GM10248 (cell line): ENCODE measurements around the gene FAM180B.

Experiments used
- CTCF ChIA-PET: fragments of 300-600 bp; sonication (Branson Sonifier 250); formaldehyde crosslinking; extraction: SDS; loops from one replicate; lab custom pipeline; 2021; ENCODE audit warnings: antibody characterized with exemption; lab: Yijun Ruan, JAX
- POLR2A ChIA-PET: fragments of 350-650 bp; sonication (Branson Sonifier 250); formaldehyde crosslinking; extraction: SDS; loops from one replicate; lab custom pipeline; 2020; ENCODE audit warnings: antibody characterized with exemption; lab: Yijun Ruan, JAX
- DNase-seq: peaks from one replicate; pipeline ENCODE4 v3.0.0; 2012; ENCODE audit errors: extremely low spot score
- CTCF ChIP-seq: IDR thresholded peaks from 2 replicates; pipeline ENCODE4 v1.5.1; 2012; ENCODE audit warnings: mild to moderate bottlenecking, low read depth; ENCODE audit errors: extremely low read depth, missing control alignments, control extremely low read depth

Gene FAM180B

GRCh38 chr11:47611348-47611794, 24.9 kb downstream of the FAM180B start:
- DNase-seq = no peak
- TF ChIP-seq CTCF = no peak
- POLR2A ChIA-PET = no interaction called here
- CTCF ChIA-PET = no interaction called here

- TF ChIP-seq CTCF = no peak
- ChIA-PET CTCF (no interaction called here), POLR2A (interaction anchor here (0.6 kb wide), 1 partner anchor 12 kb away, joined by 4 read pairs; no protein-coding TSS in a partner anchor)
- no peak for DNase-seq
Observed at GRCh38 chr11:47615249-47615648, 28.8 kb downstream of the FAM180B start.

- DNase-seq = peak; percentile 49
- TF ChIP-seq CTCF = peak; percentile 77
- ChIA-PET CTCF (interaction anchor here (0.6 to 2.2 kb wide), 20 partner anchors 8 to 439 kb away, joined by 3 to 10 read pairs (median 4); no protein-coding TSS in a partner anchor), POLR2A (interaction anchor here (0.5 kb wide), 1 partner anchor 287 kb away, joined by 3 read pairs; no protein-coding TSS in a partner anchor)
Observed at GRCh38 chr11:47616726-47617416, 30.4 kb downstream of the FAM180B start.

- no peak for DNase-seq
- no peak for TF ChIP-seq CTCF
- ChIA-PET POLR2A (interaction anchor here (0.5 kb wide), 1 partner anchor 288 kb away, joined by 3 read pairs; no protein-coding TSS in a partner anchor), CTCF (interaction anchor here (0.6 to 2.2 kb wide), 17 partner anchors 8 to 439 kb away, joined by 3 to 10 read pairs (median 4); no protein-coding TSS in a partner anchor)
Observed at GRCh38 chr11:47617417-47617809, 30.9 kb downstream of the FAM180B start.

- DNase-seq = no peak
- CTCF ChIA-PET = interaction anchor here (0.9 to 1.5 kb wide), 7 partner anchors 8 to 69 kb away, joined by 3 to 5 read pairs (median 3); no protein-coding TSS in a partner anchor
- POLR2A ChIA-PET = no interaction called here
- no peak for TF ChIP-seq CTCF
Observed at GRCh38 chr11:47620836-47621378, 34.4 kb downstream of the FAM180B start.

- DNase-seq = no peak
- CTCF ChIA-PET = interaction anchor here (0.8 to 1.1 kb wide), 3 partner anchors 9 to 18 kb away, joined by 3 to 4 read pairs (median 3); no protein-coding TSS in a partner anchor
- no peak for TF ChIP-seq CTCF
- POLR2A ChIA-PET = no interaction called here
Observed at GRCh38 chr11:47626234-47626633, 39.8 kb downstream of the FAM180B start.
